Stimulated activated CD4-positive, alpha-beta T cell treated with anti-CD3 and anti-CD28 coated beads, Interleukin-4, amount 100 ng/mL, for 48 hours (primary cell): Measurements from ENCODE around the gene NAT16.
"Not testable (repeated sequence)": the region's sequence is repeated elsewhere in the genome, so short reads cannot be mapped to it uniquely, and the experiment has no call there.

Source experiments
- DNase-seq, 2 donors: peaks; one replicate each; pipeline ENCODE4 v3.0.0-alpha.2; 2020; ENCODE audit warnings: low read depth in 2 of 2

Gene NAT16

DNA sequence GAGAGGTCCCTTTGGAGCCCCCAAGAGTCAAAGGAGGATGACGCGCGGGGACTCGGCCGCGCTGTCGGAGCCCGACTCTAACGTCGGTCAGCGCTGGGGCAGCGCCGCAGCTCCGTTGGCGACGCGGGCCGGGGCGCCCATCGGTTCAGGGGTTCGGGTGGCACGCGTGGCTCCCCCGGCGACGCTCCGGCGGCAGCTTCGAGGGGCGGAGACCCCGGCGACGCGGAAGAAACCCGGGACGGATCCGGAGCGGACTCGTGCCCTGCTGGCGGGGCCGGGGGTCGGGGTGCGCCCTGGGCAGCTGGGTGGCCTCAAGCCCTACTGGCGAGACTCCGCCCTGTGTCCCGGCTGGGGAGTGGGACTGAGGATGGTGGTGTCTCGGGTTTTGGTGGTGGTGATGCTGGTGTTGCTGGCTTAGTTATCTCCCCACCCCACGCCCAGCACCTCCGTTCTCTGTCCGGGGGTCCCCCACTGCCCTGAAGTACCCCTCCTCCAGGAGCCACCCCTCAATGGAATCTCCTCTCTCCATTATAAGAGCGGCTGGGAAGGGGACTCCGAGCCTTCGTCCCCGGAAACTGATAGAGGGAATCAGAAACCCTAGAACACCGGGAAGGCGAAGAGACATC, at the start of gene NAT16:
Gene NAT16 (minus strand): TSS at position 164 of the 626 bp plus-strand sequence. CDS start 5,486 bp downstream, outside the sequence.
- DNase-seq: no peak

DNA sequence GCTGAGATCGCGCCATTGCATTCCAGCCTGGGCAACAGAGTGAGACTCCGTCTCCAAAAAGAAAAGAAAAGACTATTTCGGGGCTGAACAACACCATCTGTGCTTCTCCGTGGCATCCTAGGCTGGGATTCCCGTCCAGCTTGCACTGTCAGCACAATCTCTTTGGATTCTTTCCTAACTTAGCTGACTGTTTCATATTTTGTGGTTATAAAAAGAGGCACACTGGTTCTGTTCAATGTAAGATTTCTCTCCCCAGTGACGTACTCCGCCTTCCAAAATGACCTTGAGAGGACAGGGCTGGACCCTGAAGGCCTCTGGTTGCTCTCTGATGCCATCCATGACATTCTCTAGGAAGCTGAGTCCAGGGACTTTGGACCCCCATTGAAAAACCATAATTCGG, 46.6 kb upstream of the NAT16 start:
- no peak for DNase-seq

- DNase-seq: no peak
Measured at GRCh38 chr7:101225650-101226049, 45.6 kb upstream of the NAT16 start.

GRCh38 chr7:101223528-101223927, 43.4 kb upstream of the NAT16 start:
- DNase-seq: no peak

GRCh38 chr7:101222275-101222830, 42.3 kb upstream of the NAT16 start:
- no peak for DNase-seq

- no peak for DNase-seq
Measured at GRCh38 chr7:101220295-101220694, 40.2 kb upstream of the NAT16 start.

DNA sequence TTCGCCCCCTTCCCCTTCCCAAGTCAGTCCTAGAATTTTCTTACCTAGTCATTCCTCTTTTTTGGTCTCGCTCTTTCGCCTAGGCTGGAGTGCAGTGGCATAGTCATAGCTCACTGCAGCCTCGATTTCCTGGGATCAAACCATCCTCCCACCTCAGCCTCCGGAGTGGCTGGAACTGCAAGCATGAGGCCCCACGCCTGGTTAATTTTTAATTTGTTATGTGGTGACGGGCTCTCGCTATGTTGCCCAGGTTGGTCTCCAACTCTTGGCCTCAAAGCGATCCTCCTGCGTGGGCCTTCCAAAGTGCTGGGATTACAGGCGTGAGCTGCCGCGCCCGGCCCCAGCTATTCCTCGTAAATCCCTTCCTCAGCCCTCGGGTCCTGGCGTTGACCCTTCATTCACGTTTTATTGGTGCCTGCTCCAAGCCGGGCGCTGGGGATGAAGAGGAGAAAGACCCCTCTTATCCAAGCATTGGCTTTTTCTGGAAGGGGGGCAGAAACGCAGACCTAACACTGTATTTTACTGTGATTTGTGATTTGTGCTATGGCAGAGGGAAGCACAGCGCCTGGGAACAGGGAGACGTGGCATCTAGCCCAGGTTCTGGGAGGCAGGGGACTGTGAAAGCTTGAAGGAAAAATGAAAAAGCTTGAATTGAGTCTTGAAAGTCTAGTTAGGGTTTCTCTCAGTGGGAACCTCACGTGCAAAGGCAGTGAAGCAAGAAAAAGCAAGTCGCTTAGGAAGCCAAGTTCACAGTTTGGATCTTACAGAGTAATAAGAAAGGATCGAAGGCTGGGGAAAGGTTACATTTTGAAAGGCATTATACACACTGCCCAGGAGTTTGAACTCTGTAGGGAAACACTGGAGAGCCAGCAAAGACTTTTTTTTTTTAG, 38.4 kb upstream of the NAT16 start:
- peak in 1 of 2 donors; percentile 4 for DNase-seq

DNA sequence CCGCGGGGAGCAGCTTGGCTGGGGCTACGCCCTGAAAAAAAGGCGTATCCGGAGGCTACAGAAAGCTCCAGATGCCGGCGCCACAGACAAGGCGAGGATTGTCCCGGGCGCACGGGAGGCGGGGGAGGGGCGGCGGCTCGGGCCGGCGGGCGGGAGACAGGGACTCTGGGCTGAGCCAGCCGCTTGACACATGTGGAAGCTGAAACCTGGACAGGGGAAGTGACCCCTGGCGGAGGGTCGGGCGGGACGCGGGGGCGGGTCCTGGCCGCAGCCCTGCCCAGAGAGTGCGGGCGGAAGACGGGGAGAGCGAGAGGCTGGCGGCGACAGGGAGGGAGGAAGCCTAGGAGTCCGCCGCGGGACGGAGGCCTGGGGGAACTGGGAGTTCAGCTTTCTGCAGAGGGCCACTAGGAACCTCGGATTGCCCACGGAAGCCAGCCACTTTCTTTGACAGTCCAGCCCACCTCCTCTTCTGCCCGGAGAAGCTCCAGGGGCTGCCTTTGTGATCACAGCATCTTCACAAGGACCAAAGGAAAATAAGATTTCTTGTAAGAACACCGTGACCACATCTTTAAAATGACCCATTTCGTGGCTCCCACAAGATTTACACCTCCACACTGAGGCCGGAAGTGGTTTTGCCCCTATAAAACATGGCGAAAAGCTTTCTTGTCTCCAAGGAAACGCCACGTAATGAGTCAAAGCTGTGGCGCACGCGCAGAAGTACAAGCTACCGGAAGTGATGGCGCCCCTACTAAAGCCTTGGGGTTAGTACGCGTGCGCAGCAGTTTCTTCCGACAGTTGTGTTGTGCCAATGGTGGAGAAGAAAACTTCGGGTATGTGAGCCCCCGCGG, 37.5 kb upstream of the NAT16 start, which contains the start of the genes PLOD3 and ZNHIT1:
Gene PLOD3 (minus strand): TSS at position 194 of the 848 bp plus-strand sequence. CDS start 307 bp downstream, outside the sequence.
Gene ZNHIT1 (plus strand): TSS at position 778 of the 848 bp plus-strand sequence. CDS start 31 bp downstream, at position 809.
- DNase-seq: peak; percentile 86 to 92

GRCh38 chr7:101216860-101217387, 36.8 kb upstream of the NAT16 start:
- DNase-seq: no peak

- DNase-seq: peak in 1 of 2 donors; percentile 9
Measured at GRCh38 chr7:101216001-101216859, 36.1 kb upstream of the NAT16 start.

DNA sequence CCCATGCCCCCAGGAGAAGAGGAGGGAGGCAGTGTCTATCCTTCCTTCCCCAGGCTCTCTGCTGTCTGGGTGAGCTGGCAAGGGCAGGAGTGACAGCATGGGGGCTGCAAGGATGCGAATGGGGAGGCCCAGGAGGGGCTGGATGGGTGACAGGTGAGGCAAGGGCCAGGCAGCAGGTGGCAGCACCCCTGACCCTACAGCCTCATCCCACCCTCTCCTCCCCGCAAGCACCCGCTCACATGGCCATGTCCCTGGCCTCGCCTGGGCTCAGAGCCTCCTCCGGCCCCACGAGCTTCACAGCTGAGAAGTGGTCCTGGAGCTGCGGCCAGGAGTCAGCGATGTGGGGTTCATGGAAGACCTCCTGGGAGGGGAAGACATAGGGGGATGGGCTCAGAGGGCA, 31.9 kb upstream of the NAT16 start:
- no peak for DNase-seq

- DNase-seq: no peak
Measured at GRCh38 chr7:101211501-101211900, 31.4 kb upstream of the NAT16 start.

GRCh38 chr7:101210143-101210542, 30.1 kb upstream of the NAT16 start:
- no peak for DNase-seq

GRCh38 chr7:101208794-101209193, 28.7 kb upstream of the NAT16 start:
- no peak for DNase-seq

GRCh38 chr7:101207459-101207858, 27.4 kb upstream of the NAT16 start:
- DNase-seq: no peak

GRCh38 chr7:101206665-101207042, 26.6 kb upstream of the NAT16 start:
- DNase-seq: no peak

GRCh38 chr7:101205901-101206664, 26.0 kb upstream of the NAT16 start:
- no peak for DNase-seq

GRCh38 chr7:101203740-101204738, 23.9 kb upstream of the NAT16 start:
- not testable (repeated sequence) for DNase-seq
